Epithelial cell of esophagus (primary cell): ENCODE measurements around the gene ACOT13.
"Not testable (repeated sequence)": the region's sequence is repeated elsewhere in the genome, so short reads cannot be mapped to it uniquely, and the experiment has no call there.

Experiments
- DNase-seq: peaks from one replicate; pipeline ENCODE4 v3.0.0; 2010; ENCODE audit warnings: low read depth
- H3K4me3 ChIP-seq: 2 replicates; pipeline ENCODE4 v1.5.1; 2011; ENCODE audit warnings: mild to moderate bottlenecking, low read length, control low read depth
- CTCF ChIP-seq: IDR thresholded peaks from 2 replicates; pipeline ENCODE4 v1.5.1; 2011; ENCODE audit warnings: low read depth, mild to moderate bottlenecking, low read length, control low read depth, inconsistent platforms; ENCODE audit not compliant: insufficient read depth; ENCODE audit errors: missing control alignments

Gene ACOT13

GRCh38 chr6:24668997-24669361, 2.1 kb downstream of the ACOT13 start:
- H3K4me3 ChIP-seq = no peak overlapping the region
- no peak for DNase-seq
- TF ChIP-seq CTCF = no peak

GRCh38 chr6:24670492-24670891, 3.6 kb downstream of the ACOT13 start:
- not testable (repeated sequence) for H3K4me3 ChIP-seq, DNase-seq

GRCh38 chr6:24671077-24671476, 4.2 kb downstream of the ACOT13 start:
- DNase-seq, H3K4me3 ChIP-seq: not testable (repeated sequence)

- no peak for TF ChIP-seq CTCF
- H3K4me3 ChIP-seq = no peak overlapping the region
- DNase-seq = no peak
Measured at GRCh38 chr6:24672620-24673182, 5.8 kb downstream of the ACOT13 start.

GRCh38 chr6:24673625-24674024, 6.7 kb downstream of the ACOT13 start:
- no peak for TF ChIP-seq CTCF
- DNase-seq = no peak
- no peak overlapping the region for H3K4me3 ChIP-seq

GRCh38 chr6:24678792-24679352, 12.0 kb downstream of the ACOT13 start:
- H3K4me3 ChIP-seq = not testable (repeated sequence)

GRCh38 chr6:24680582-24680981, 13.7 kb downstream of the ACOT13 start:
- TF ChIP-seq CTCF = no peak
- no peak overlapping the region for H3K4me3 ChIP-seq
- peak; percentile 39 for DNase-seq

More at GRCh38 chr6:24678792-24679352, 12.0 kb downstream of the ACOT13 start:
- not testable (repeated sequence) for DNase-seq

GRCh38 chr6:24683297-24684296, 16.7 kb downstream of the ACOT13 start:
- H3K4me3 ChIP-seq = no peak overlapping the region
- no peak for DNase-seq
- no peak for TF ChIP-seq CTCF
